Vagina (tissue), 2 donors: ENCODE measurements around the gene PAGE4. TPM values are rescaled to one million over a fixed set of nuclear protein-coding genes. Genes with fewer than 3 reads are reported as not detected.
A peak's percentile ranks its signal among the peaks of the same experiment; 100 is the strongest.

ENCODE experiments used
- DNase-seq, 2 donors: peaks; one replicate each; pipeline ENCODE4 v3.0.0-alpha.2; 2017; ENCODE audit errors: extremely low spot score in 2 of 2
- H3K27ac ChIP-seq: fragments of 200-600 bp; sonication (generic); one replicate; pipeline ENCODE4 v1.5.1; 2019
- H3K27me3 ChIP-seq: fragments of 200-600 bp; sonication (generic); one replicate; pipeline ENCODE4 v1.5.1; 2019
- H3K36me3 ChIP-seq, 2 donors: fragments of 200-600 bp; sonication (generic); one replicate each; pipeline ENCODE4 v1.5.1; 2017 to 2019
- H3K4me1 ChIP-seq: fragments of 200-600 bp; sonication (generic); one replicate; pipeline ENCODE4 v1.5.1; 2019
- H3K4me3 ChIP-seq, 2 donors: fragments of 200-600 bp; sonication (generic); 1 replicate in 1 of 2; 2 replicates in 1 of 2; pipeline ENCODE4 v1.5.1; 2016 to 2019
- H3K9me3 ChIP-seq: fragments of 200-600 bp; sonication (generic); one replicate; pipeline ENCODE4 v1.5.1; 2019
- CTCF ChIP-seq, 3 experiments: fragments of 450-650 bp in 2 of 3; fragments of 200-600 bp in 1 of 3; sonication (generic) in 1 of 3; IDR thresholded peaks; one replicate each; pipeline ENCODE4 v1.5.1; 2017 to 2019; ENCODE audit warnings: antibody characterized with exemption in 3 of 3, mild to moderate bottlenecking in 2 of 3, moderate library complexity in 2 of 3
- POLR2A ChIP-seq, 2 donors: fragments of 450-650 bp; IDR thresholded peaks; one replicate each; pipeline ENCODE4 v1.6.1; 2017; ENCODE audit warnings: antibody characterized with exemption in 2 of 2, mild to moderate bottlenecking in 2 of 2, moderate library complexity in 2 of 2
- POLR2AphosphoS5 ChIP-seq, 2 donors: sonication (generic); formaldehyde crosslinking; IDR thresholded peaks; one replicate each; pipeline ENCODE4 v1.9.0; 2017; ENCODE audit warnings: antibody characterized with exemption in 2 of 2, mild to moderate bottlenecking in 2 of 2, low read depth in 1 of 2; ENCODE audit not compliant: insufficient read depth in 1 of 2
- intact Hi-C: fragments of 100-400 bp; cut with DNase I; formaldehyde crosslinking; loops from one replicate; pipeline ENCODE4 v1.15.1; 2023
- total RNA-seq: library from RNA; depleted of rRNA; stranded (reverse); fragments of >200 nt; gene quantifications from one replicate; pipeline ENCODE4 v1.2.3, GENCODE V29; 2016

Gene PAGE4
- total RNA-seq, 1 donor from 2014 or later, result not detected

DNA sequence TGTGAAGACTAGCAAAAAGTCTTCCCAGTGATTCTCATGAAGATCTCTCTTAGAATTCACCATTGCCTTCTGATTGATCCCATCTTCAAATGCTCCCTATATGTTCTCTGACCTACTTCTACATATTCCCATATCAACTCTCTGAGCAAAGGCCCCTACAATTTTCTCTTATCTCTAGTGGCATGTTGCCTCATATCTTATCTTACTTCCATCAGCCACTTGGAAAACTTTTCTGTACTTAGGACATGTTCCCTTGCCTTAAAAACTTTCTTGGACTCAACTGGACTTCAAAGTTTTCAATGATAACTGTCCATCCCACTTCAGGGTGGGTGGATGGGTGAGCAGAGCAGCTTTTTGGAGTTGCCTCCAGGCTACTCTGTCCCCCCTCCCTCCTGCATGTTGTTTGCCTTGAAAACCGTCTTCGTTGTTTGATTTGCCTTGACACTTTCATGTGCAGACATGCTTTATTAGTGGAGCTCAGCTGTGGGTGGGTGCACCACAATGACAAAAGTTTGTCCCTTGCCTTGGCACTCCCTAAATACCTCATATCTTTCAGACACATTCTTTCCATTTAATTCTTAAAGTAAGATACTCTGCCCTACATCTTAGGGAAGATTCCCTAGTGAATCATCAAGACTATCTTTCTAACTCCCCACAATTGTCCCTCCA, 31.9 kb downstream of the PAGE4 start:
- no peak for DNase-seq
- H3K9me3 ChIP-seq, result no peaks in the 10 kb centered on the region
- H3K27ac ChIP-seq, result no peak overlapping the region
- no peak for TF ChIP-seq CTCF (IDR thresholded peaks at IDR 0.05)
- no peak for TF ChIP-seq POLR2A (IDR thresholded peaks at IDR 0.05)
- no peak for TF ChIP-seq POLR2AphosphoS5 (IDR thresholded peaks at IDR 0.05; ENCODE audit: insufficient read depth in 1 of 2, low read depth in 1 of 2)
- no peaks in the 10 kb centered on the region for H3K36me3 ChIP-seq
- H3K4me3 ChIP-seq, result no peak overlapping the region
- no peaks in the 10 kb centered on the region for H3K27me3 ChIP-seq
- no peaks in the 10 kb centered on the region for H3K4me1 ChIP-seq
- intact Hi-C loops, result no loop called here

- Histone ChIP-seq H3K27me3 (no peaks in the 10 kb centered on the region), H3K27ac (no peak overlapping the region), H3K9me3 (no peaks in the 10 kb centered on the region), H3K36me3 (no peaks in the 10 kb centered on the region), H3K4me3 (no peak overlapping the region), H3K4me1 (no peaks in the 10 kb centered on the region)
- intact Hi-C loops, result no loop called here
- no peak for DNase-seq
- TF ChIP-seq POLR2AphosphoS5 (IDR thresholded peaks at IDR 0.05; ENCODE audit: insufficient read depth in 1 of 2, low read depth in 1 of 2) (no peak), POLR2A (IDR thresholded peaks at IDR 0.05) (no peak), CTCF (IDR thresholded peaks at IDR 0.05) (no peak)
These were observed 33.0 kb downstream of the PAGE4 start for GRCh38 chrX:49862093-49862492.

DNA sequence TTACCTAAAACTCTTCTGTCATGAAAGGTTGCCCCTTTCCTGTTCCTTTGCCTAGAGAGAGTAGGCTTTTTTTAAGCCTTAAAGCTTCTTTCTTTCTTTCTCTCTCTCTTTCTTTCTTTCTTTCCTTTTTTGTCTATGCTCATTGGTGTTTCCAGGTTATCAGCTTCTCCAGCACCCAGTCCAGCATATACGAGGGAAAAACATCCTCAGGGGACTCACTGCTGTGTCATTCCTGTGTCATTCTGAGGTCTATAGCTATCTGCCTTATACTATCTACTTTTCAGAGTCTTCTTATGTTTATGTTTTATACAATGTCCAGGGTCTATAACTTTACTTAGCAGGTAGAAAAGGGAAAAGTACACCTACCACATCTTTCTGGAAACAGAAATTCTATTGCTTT, 39.6 kb downstream of the PAGE4 start:
- Histone ChIP-seq H3K27ac (no peak overlapping the region), H3K4me3 (no peak overlapping the region), H3K27me3 (no peaks in the 10 kb centered on the region), H3K9me3 (no peaks in the 10 kb centered on the region), H3K36me3 (no peaks in the 10 kb centered on the region), H3K4me1 (no peaks in the 10 kb centered on the region)
- no peak for TF ChIP-seq CTCF (IDR thresholded peaks at IDR 0.05)
- no peak for TF ChIP-seq POLR2A (IDR thresholded peaks at IDR 0.05)
- no peak for TF ChIP-seq POLR2AphosphoS5 (IDR thresholded peaks at IDR 0.05; ENCODE audit: insufficient read depth in 1 of 2, low read depth in 1 of 2)
- no peak for DNase-seq
- intact Hi-C loops, result no loop called here

GRCh38 chrX:49876750-49877149, 47.6 kb downstream of the PAGE4 start:
- no peaks in the 10 kb centered on the region for H3K36me3 ChIP-seq
- no peak overlapping the region for H3K27ac ChIP-seq
- H3K4me1 ChIP-seq, result no peaks in the 10 kb centered on the region
- no peak overlapping the region for H3K4me3 ChIP-seq
- H3K27me3 ChIP-seq, result no peaks in the 10 kb centered on the region
- peak in 2 of 3 experiments; percentile 26 to 29 for TF ChIP-seq CTCF (IDR thresholded peaks at IDR 0.05)
- TF ChIP-seq POLR2AphosphoS5 (IDR thresholded peaks at IDR 0.05; ENCODE audit: insufficient read depth in 1 of 2, low read depth in 1 of 2), result no peak
- TF ChIP-seq POLR2A (IDR thresholded peaks at IDR 0.05), result no peak
- intact Hi-C loops, result no loop called here
- H3K9me3 ChIP-seq, result no peaks in the 10 kb centered on the region
- DNase-seq, result no peak

GRCh38 chrX:49877397-49878101, 48.4 kb downstream of the PAGE4 start:
- no peak for DNase-seq
- no peaks in the 10 kb centered on the region for H3K9me3 ChIP-seq
- intact Hi-C loops, result no loop called here
- H3K4me3 ChIP-seq, result no peak overlapping the region
- H3K27ac ChIP-seq, result peak overlapping the region; percentile 81
- H3K4me1 ChIP-seq, result no peaks in the 10 kb centered on the region
- no peaks in the 10 kb centered on the region for H3K36me3 ChIP-seq
- TF ChIP-seq POLR2A (IDR thresholded peaks at IDR 0.05) (no peak), CTCF (IDR thresholded peaks at IDR 0.05) (no peak), POLR2AphosphoS5 (IDR thresholded peaks at IDR 0.05; ENCODE audit: insufficient read depth in 1 of 2, low read depth in 1 of 2) (no peak)
- H3K27me3 ChIP-seq, result no peaks in the 10 kb centered on the region
